Measurements from ENCODE around the gene UCK1.

The UCK1 gene

DNA sequence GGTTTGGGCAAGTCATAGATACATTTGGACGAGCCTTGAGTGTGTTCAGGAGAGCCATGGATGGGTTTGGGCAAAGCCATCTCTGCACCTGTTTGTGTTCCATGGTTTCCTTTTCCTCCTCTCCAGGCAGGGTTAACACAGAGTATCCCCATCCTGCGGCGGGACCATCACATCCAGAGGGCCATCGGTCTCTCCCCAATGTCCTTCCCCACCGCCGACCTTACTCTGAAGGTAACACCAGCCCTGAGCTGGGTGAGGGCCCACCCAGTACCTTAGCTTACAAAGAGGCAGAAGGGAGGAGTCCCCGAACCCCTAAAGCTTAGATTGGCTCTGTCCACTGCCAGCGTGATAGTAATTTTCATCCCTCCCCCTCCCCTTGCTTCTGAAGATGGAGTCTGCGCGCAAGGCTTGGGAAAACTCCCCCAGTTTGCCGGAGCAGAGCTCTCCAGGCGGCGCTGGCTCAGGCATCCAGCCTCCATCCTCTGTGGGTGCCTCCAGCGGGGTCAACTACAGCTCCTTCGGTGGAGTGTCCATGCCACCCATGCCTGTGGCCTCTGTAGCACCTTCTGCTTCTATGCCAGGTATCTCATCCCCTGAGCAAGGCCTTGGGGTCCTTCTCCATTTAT lies 46.4 kb downstream of the UCK1 start:
- peaks cover 38% of the 10 kb centered on the region for H3K36me3 ChIP-seq (ENCODE audit: control insufficient read depth, insufficient read depth, low read length)
- no peak overlapping the region for H3K4me3 ChIP-seq (ENCODE audit: low read length)
- H3K9me3 ChIP-seq (ENCODE audit: control insufficient read depth, low read length), result no peaks in the 10 kb centered on the region
- no peaks in the 10 kb centered on the region for H3K4me1 ChIP-seq (ENCODE audit: control insufficient read depth, insufficient read depth, low read length)
- no peak overlapping the region for H3K9ac ChIP-seq (ENCODE audit: low read length)
- H3K27me3 ChIP-seq (ENCODE audit: control insufficient read depth, insufficient read depth, low read length), result no peaks in the 10 kb centered on the region

DNA sequence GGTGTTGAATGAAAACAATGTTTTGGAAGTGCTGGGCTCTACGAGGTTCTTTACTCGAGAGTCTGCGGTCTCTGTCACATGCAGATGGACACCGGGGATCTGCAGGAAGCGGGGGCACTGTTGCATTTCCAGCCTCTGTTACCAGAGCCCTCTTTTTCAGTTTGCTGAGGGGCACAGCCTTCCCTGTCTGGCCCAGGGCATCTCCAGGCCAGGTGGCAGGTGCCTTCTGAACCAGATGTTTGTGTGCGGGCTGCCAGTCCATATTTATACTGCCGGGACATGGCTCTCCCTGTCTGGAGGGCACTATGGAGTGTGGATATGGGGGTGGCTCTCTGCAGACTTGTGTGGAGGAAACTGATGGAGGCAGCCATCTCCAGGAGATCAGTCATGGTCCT lies 47.0 kb downstream of the UCK1 start:
- no peaks in the 10 kb centered on the region for H3K4me1 ChIP-seq (ENCODE audit: control insufficient read depth, insufficient read depth, low read length)
- H3K9ac ChIP-seq (ENCODE audit: low read length), result no peak overlapping the region
- no peak overlapping the region for H3K4me3 ChIP-seq (ENCODE audit: low read length)
- H3K9me3 ChIP-seq (ENCODE audit: control insufficient read depth, low read length), result no peaks in the 10 kb centered on the region
- no peaks in the 10 kb centered on the region for H3K27me3 ChIP-seq (ENCODE audit: control insufficient read depth, insufficient read depth, low read length)
- H3K36me3 ChIP-seq (ENCODE audit: control insufficient read depth, insufficient read depth, low read length), result peaks cover 39% of the 10 kb centered on the region

DNA sequence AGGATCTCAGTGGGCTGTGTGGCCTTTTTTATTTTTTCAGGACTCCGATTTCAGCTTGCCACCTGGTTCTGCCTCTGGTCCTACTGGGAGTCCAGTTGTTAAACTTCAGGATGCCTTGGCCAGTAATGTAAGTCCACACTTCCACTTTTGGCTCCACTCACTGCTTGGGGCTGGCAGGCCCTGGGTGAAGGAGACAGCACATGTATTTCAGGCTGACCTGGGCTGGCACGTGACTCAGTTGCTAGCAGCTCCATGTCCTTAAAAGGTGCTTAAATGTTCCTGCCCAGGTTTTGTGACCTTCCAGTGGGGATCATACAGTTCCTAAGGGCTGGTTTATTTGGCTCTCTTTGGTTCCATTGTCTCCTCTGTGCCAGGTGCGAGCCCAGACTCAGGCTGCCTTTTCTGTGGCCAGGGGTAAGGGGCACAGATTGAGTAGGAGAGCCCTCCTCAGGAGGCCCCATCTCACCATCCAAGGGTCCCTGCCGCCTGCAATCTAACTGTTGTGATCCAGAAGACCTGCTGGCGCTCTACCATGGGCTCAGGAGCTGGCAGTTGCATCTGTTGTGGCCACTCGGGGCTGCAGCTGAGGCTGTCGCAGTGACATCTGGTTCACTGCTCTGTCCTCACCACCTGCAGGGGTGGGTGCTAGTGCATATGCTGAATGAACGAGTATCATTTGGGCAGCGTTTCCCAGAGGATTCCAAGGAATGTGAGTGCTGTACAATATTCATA lies 47.6 kb downstream of the UCK1 start:
- H3K9me3 ChIP-seq (ENCODE audit: control insufficient read depth, low read length), result no peaks in the 10 kb centered on the region
- no peaks in the 10 kb centered on the region for H3K4me1 ChIP-seq (ENCODE audit: control insufficient read depth, insufficient read depth, low read length)
- H3K27me3 ChIP-seq (ENCODE audit: control insufficient read depth, insufficient read depth, low read length), result no peaks in the 10 kb centered on the region
- peaks cover 40% of the 10 kb centered on the region for H3K36me3 ChIP-seq (ENCODE audit: control insufficient read depth, insufficient read depth, low read length)
- H3K9ac ChIP-seq (ENCODE audit: low read length), result no peak overlapping the region
- no peak overlapping the region for H3K4me3 ChIP-seq (ENCODE audit: low read length)

DNA sequence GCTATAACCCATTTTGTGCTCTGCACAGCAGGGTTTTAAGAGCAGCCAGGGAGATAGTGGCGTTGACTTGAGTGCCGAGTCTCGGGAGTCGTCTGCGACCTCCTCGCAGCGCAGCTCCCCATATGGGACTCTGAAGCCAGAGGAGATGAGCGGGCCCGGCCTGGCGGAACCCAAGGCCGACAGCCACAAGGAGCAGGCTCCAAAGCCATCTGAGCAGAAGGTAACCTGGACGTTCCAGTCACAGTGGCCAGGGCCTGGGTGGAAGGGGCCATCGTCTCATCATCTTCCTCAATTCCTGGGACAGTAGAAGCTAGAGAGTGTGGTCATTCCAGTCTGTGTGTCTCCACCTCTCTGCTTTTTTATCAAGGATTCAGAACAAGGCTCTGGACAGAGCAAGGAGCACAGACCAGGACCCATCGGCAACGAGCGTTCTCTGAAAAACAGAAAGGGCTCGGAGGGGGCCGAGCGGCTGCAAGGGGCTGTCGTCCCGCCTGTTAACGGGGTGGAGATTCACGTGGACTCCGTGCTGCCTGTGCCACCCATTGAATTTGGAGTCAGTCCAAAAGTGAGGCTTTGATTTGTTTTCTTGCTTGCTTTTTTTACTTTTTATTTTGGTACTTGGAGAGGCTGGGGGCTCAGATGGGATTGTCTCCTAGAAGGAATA lies 48.6 kb downstream of the UCK1 start:
- no peak overlapping the region for H3K4me3 ChIP-seq (ENCODE audit: low read length)
- no peak overlapping the region for H3K9ac ChIP-seq (ENCODE audit: low read length)
- H3K36me3 ChIP-seq (ENCODE audit: control insufficient read depth, insufficient read depth, low read length), result peaks cover 31% of the 10 kb centered on the region
- no peaks in the 10 kb centered on the region for H3K4me1 ChIP-seq (ENCODE audit: control insufficient read depth, insufficient read depth, low read length)
- no peaks in the 10 kb centered on the region for H3K27me3 ChIP-seq (ENCODE audit: control insufficient read depth, insufficient read depth, low read length)
- no peaks in the 10 kb centered on the region for H3K9me3 ChIP-seq (ENCODE audit: control insufficient read depth, low read length)

DNA sequence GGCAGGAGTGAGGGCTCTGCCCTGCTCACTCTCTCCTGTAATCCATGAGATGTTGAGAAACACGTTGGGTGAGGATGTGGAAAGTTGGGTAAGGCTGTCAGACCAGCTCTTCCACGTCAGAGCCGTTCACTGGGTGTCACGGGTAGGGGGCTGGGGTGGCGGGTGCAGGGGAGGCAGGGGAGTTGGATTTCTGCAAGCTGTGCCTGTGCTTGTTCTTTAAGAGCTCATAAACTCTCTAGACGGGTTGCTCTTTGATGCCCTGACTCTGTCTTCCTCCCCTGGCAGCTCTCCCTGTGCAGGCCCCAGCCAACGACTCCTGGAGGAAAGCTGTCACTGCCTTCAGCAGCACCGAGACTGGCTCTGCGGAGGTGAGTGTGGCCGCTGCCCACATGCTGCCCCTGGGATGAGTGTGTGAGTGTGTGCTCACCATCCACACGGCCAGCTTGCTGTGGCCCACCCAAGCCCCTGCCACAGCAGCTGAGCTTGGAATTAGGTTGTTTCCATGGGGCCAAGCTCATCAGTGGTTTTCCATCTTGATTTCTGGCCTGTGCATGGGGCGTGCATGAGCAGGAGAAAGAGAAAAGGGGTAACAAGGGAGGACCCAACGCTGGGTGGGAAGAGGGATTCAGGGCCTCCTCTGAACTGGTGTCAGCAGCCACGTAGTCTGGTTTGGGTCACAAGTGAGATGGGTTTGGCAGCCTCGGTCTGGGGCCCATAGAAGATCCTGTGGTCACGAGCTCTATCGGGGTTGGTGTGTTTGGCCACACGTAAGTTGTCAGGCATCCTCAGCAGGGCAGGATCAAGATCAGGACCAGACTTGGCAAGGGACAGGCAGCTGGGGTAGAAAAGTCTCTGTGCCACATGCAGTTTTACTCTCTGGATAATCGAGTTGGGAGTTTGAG lies 49.4 kb downstream of the UCK1 start:
- Histone ChIP-seq H3K4me3 (ENCODE audit: low read length) (no peak overlapping the region), H3K4me1 (ENCODE audit: control insufficient read depth, insufficient read depth, low read length) (no peaks in the 10 kb centered on the region), H3K27me3 (ENCODE audit: control insufficient read depth, insufficient read depth, low read length) (no peaks in the 10 kb centered on the region), H3K9ac (ENCODE audit: low read length) (no peak overlapping the region), H3K9me3 (ENCODE audit: control insufficient read depth, low read length) (no peaks in the 10 kb centered on the region), H3K36me3 (ENCODE audit: control insufficient read depth, insufficient read depth, low read length) (peaks cover 34% of the 10 kb centered on the region)

DNA sequence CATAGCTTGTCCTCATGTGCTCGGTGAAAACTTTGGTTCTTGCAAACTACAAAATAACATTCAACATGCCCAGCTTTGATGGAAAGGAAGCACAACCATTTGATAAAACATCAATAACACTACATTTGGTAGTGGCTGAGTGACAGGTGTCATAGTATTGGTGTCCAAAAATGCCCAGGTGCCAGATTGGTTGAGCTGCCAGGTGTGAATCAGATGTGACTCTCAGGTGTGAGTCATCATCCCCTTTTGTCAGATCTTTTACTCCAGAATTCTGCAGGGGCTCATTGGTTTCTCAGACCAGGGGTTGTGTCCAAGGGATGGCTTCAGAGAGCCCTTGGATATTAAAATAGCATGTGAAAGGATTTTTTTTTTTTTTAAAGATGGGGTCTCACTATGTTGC lies 50.8 kb downstream of the UCK1 start:
- Histone ChIP-seq H3K9ac (ENCODE audit: low read length) (no peak overlapping the region), H3K9me3 (ENCODE audit: control insufficient read depth, low read length) (no peaks in the 10 kb centered on the region), H3K4me1 (ENCODE audit: control insufficient read depth, insufficient read depth, low read length) (no peaks in the 10 kb centered on the region), H3K4me3 (ENCODE audit: low read length) (no peak overlapping the region), H3K36me3 (ENCODE audit: control insufficient read depth, insufficient read depth, low read length) (peaks cover 34% of the 10 kb centered on the region), H3K27me3 (ENCODE audit: control insufficient read depth, insufficient read depth, low read length) (no peaks in the 10 kb centered on the region)

DNA sequence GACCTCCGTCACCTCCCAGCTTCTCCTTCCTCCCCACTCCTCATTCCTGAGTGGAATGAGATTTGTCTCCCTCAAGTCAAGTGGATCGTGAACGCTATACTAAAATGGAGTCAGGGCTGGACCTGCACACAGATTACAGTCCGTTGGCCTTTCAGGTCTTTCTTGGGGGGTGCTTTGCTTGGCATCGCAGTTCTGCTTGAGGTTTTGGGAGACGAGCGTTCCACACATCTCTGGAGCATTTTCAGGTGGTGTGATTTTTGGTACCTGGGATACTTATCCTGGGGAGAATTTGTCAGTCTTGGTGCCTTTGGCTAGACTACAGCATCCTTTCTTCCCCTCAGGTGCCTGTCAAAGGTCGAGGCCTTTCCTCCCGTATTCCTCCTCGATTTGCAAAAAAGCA lies 52.2 kb downstream of the UCK1 start:
- peaks cover 38% of the 10 kb centered on the region for H3K36me3 ChIP-seq (ENCODE audit: control insufficient read depth, insufficient read depth, low read length)
- no peak overlapping the region for H3K9ac ChIP-seq (ENCODE audit: low read length)
- H3K9me3 ChIP-seq (ENCODE audit: control insufficient read depth, low read length), result no peaks in the 10 kb centered on the region
- no peak overlapping the region for H3K4me3 ChIP-seq (ENCODE audit: low read length)
- H3K27me3 ChIP-seq (ENCODE audit: control insufficient read depth, insufficient read depth, low read length), result no peaks in the 10 kb centered on the region
- H3K4me1 ChIP-seq (ENCODE audit: control insufficient read depth, insufficient read depth, low read length), result no peaks in the 10 kb centered on the region

DNA sequence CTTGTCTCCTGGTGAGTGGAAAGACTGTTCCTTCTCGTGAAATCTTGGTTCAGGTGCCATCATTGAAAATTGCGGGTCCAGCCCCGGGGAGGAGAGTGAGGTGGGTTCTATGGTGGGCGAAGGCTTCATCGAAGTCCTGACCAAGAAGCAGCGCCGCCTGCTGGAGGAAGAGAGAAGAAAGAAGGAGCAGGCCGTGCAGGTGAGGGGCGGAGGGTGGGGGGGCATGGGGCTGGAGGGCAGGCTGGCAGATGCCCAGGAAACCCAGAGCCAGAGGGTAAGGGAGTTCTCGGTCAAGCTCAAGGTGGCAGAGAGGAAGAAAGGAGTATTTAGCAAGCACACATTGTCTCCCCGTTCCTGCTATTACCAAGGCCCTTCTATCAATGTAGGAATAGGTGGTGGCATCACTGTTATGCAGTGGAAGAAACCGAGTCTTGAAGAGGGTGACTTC lies 52.6 kb downstream of the UCK1 start:
- no peaks in the 10 kb centered on the region for H3K9me3 ChIP-seq (ENCODE audit: control insufficient read depth, low read length)
- H3K4me3 ChIP-seq (ENCODE audit: low read length), result no peak overlapping the region
- H3K4me1 ChIP-seq (ENCODE audit: control insufficient read depth, insufficient read depth, low read length), result no peaks in the 10 kb centered on the region
- no peak overlapping the region for H3K9ac ChIP-seq (ENCODE audit: low read length)
- peaks cover 38% of the 10 kb centered on the region for H3K36me3 ChIP-seq (ENCODE audit: control insufficient read depth, insufficient read depth, low read length)
- H3K27me3 ChIP-seq (ENCODE audit: control insufficient read depth, insufficient read depth, low read length), result no peaks in the 10 kb centered on the region

DNA sequence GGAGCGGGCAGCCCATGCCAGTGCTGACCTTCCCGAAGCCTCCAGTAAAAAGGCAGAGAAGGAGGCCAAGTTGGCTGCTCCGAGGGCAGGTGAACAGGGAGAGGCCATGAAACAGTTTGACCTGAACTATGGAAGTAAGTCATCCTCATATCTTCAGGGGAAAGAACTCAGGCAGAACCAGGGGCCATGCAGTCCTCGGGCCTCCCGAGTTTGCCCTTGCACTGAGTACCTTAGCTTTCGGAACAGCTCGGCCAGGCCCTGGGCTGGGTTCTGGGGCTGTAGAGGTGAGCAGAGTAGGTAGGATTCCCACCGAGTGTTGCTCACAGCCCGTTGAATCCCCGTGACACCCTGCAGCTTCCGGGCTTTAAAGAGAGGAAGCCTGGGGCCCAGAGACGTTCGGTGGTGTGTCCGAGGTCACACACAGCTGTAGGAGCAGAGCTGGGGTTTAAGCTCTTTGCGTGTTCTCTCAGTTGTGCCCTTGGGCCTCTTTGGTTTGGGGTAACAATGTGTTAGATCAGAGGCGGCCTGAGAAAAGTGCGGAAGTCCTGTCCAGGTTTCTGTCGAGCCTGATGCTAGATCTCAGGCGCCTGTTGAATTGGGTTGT lies 53.1 kb downstream of the UCK1 start:
- Histone ChIP-seq H3K9ac (ENCODE audit: low read length) (no peak overlapping the region), H3K27me3 (ENCODE audit: control insufficient read depth, insufficient read depth, low read length) (no peaks in the 10 kb centered on the region), H3K4me1 (ENCODE audit: control insufficient read depth, insufficient read depth, low read length) (no peaks in the 10 kb centered on the region), H3K9me3 (ENCODE audit: control insufficient read depth, low read length) (no peaks in the 10 kb centered on the region), H3K36me3 (ENCODE audit: control insufficient read depth, insufficient read depth, low read length) (peaks cover 40% of the 10 kb centered on the region), H3K4me3 (ENCODE audit: low read length) (no peak overlapping the region)

DNA sequence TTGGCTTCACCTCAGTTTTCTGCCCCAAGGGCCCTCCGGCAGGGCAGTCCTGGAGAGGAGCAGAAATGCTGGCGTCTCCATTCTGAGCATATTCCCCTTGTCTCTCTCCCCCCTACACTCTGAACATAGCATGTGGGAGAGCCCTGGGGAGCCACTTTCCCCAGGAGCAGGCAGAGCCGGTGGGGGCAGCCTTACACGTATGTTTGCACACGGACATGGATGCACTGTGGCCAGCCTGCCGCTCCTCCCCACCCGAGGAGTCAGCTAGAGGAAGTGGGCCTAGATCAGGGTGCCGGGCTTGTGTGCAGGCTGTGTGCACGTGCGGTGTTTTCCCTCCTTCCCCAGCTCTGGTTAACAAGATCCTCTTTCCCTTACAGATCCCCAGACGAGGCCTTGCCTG lies 53.7 kb downstream of the UCK1 start:
- peaks cover 35% of the 10 kb centered on the region for H3K36me3 ChIP-seq (ENCODE audit: control insufficient read depth, insufficient read depth, low read length)
- H3K9ac ChIP-seq (ENCODE audit: low read length), result no peak overlapping the region

DNA sequence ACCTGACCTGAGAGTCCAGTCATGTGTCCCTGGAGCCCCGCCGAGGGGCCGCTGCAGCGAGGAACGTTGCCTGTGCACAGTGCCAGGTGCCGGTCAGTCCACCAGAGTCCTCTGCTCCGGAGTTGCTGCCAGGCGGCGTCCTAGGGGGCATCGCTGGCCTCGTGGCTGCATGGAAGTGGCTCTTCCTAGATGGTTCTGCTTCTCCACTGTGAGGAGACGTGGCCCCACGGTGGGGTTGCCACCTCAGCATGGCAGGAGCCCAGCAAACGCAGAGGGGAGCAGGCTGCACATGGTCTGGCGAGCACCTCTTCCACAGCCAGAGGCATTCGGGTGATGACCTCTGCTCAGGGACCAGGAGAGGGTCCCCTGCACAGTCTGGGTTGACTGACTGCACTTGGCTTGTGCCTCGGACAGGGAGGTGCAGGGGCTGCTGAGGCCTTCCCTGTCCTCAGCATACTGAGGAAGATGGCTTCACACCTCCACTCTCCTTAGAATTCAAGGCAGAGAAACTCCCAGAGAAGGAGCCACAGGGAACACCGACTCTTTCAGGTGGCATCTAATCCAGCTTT lies 54.2 kb downstream of the UCK1 start:
- Histone ChIP-seq H3K4me1 (ENCODE audit: control insufficient read depth, insufficient read depth, low read length) (no peaks in the 10 kb centered on the region), H3K4me3 (ENCODE audit: low read length) (no peak overlapping the region), H3K9ac (ENCODE audit: low read length) (no peak overlapping the region), H3K36me3 (ENCODE audit: control insufficient read depth, insufficient read depth, low read length) (peaks cover 34% of the 10 kb centered on the region), H3K9me3 (ENCODE audit: control insufficient read depth, low read length) (no peaks in the 10 kb centered on the region), H3K27me3 (ENCODE audit: control insufficient read depth, insufficient read depth, low read length) (no peaks in the 10 kb centered on the region)

More for the DNA sequence above, 53.7 kb downstream of the UCK1 start:
- Histone ChIP-seq H3K4me3 (ENCODE audit: low read length) (no peak overlapping the region), H3K27me3 (ENCODE audit: control insufficient read depth, insufficient read depth, low read length) (no peaks in the 10 kb centered on the region), H3K4me1 (ENCODE audit: control insufficient read depth, insufficient read depth, low read length) (no peaks in the 10 kb centered on the region), H3K9me3 (ENCODE audit: control insufficient read depth, low read length) (no peaks in the 10 kb centered on the region)
